Adipose tissue (tissue), 3 donors: Measurements from ENCODE around the gene RFTN1. TPM values are rescaled to one million over a fixed set of nuclear protein-coding genes. Genes with fewer than 3 reads are reported as not detected.

Source experiments
- H3K27ac ChIP-seq: one replicate; pipeline ENCODE4 v1.5.1; 2013; ENCODE audit warnings: low read depth, low read length
- WGBS, 3 donors: extraction: QIAGEN DNeasy Blood & Tissue Kit; methylation state at CpG; one replicate each; pipeline ENCODE4 v1.1.7; 2013; 5-methylcytosine and 5-hydroxymethylcytosine counted together
- polyA plus RNA-seq, 3 donors: library from polyadenylated mRNA; stranded (reverse); fragments of 200-250 nt; gene quantifications; one replicate each; pipeline ENCODE4 v1.2.3, GENCODE V29; 2013
- donor health status: healthy with polysubstance abuse.
- donor health status: Bipolar disorder and iron deficiency.
- donor health status: healthy.

Gene RFTN1
- polyA plus RNA-seq, 3 donors = 5.7 to 46.0 (median 44.4) TPM

- WGBS, 3 donors = 59 to 75% (median 61%) methylated on average over 6 of the region's 6 CpGs
- no peak overlapping the region for H3K27ac ChIP-seq
These were observed 214.6 kb downstream of the RFTN1 start for GRCh38 chr3:16298891-16299290.

- H3K27ac ChIP-seq = no peak overlapping the region
- 62 to 76% (median 72%) methylated on average over 9 of the region's 9 CpGs for WGBS, 3 donors
These were observed 215.3 kb downstream of the RFTN1 start for GRCh38 chr3:16297997-16298885.

- WGBS, 3 donors = 85 to 90% (median 86%) methylated on average over 3 of the region's 3 CpGs
These were observed 218.1 kb downstream of the RFTN1 start for GRCh38 chr3:16295298-16295890.

GRCh38 chr3:16294844-16295243, 218.7 kb downstream of the RFTN1 start:
- 91 to 96% (median 94%) methylated on average over 5 of the region's 5 CpGs for WGBS, 3 donors
- H3K27ac ChIP-seq = no peak overlapping the region

More at GRCh38 chr3:16295298-16295890, 218.1 kb downstream of the RFTN1 start:
- H3K27ac ChIP-seq = no peak overlapping the region

- WGBS, 3 donors = 21 to 64% (median 21%) methylated on average over 2 of the region's 2 CpGs
- H3K27ac ChIP-seq = no peak overlapping the region
These were observed 222.7 kb downstream of the RFTN1 start for GRCh38 chr3:16290827-16291196.

GRCh38 chr3:16290007-16290826, 223.3 kb downstream of the RFTN1 start:
- 48 to 58% (median 55%) methylated on average over 3 of the region's 3 CpGs for WGBS, 3 donors
- no peak overlapping the region for H3K27ac ChIP-seq

- no peak overlapping the region for H3K27ac ChIP-seq
- WGBS, 3 donors = 74 to 90% (median 83%) methylated on average over 2 of the region's 2 CpGs
These were observed 224.2 kb downstream of the RFTN1 start for GRCh38 chr3:16289144-16289889.

- H3K27ac ChIP-seq = no peak overlapping the region
- 72 to 90% (median 84%) methylated on average over 1 of the region's 1 CpG for WGBS, 3 donors
These were observed 224.8 kb downstream of the RFTN1 start for GRCh38 chr3:16288664-16289063.

GRCh38 chr3:16286751-16287543, 226.6 kb downstream of the RFTN1 start:
- WGBS, 3 donors = 42 to 76% (median 53%) methylated on average over 6 of the region's 6 CpGs
- no peak overlapping the region for H3K27ac ChIP-seq

GRCh38 chr3:16286161-16286560, 227.3 kb downstream of the RFTN1 start:
- H3K27ac ChIP-seq = no peak overlapping the region
- 78 to 92% (median 85%) methylated on average over 3 of the region's 3 CpGs for WGBS, 3 donors

GRCh38 chr3:16284633-16285032, 228.9 kb downstream of the RFTN1 start:
- 96 to 99% (median 96%) methylated on average over 1 of the region's 1 CpG for WGBS, 3 donors
- no peak overlapping the region for H3K27ac ChIP-seq

- no peak overlapping the region for H3K27ac ChIP-seq
- 86 to 92% (median 90%) methylated on average over 2 of the region's 2 CpGs for WGBS, 3 donors
These were observed 232.8 kb downstream of the RFTN1 start for GRCh38 chr3:16280671-16281070.

- H3K27ac ChIP-seq = no peak overlapping the region
These were observed 234.3 kb downstream of the RFTN1 start for GRCh38 chr3:16279010-16279801.

GRCh38 chr3:16277471-16277870, 236.0 kb downstream of the RFTN1 start:
- 70 to 87% (median 70%) methylated on average over 3 of the region's 3 CpGs for WGBS, 3 donors
- no peak overlapping the region for H3K27ac ChIP-seq

More at GRCh38 chr3:16279010-16279801, 234.3 kb downstream of the RFTN1 start:
- 74 to 91% (median 75%) methylated on average over 3 of the region's 3 CpGs for WGBS, 3 donors

GRCh38 chr3:16273867-16274266, 239.6 kb downstream of the RFTN1 start:
- no peak overlapping the region for H3K27ac ChIP-seq
- 94 to 98% (median 97%) methylated on average over 2 of the region's 2 CpGs for WGBS, 3 donors

- 72 to 89% (median 77%) methylated on average over 1 of the region's 1 CpG for WGBS, 3 donors
- no peak overlapping the region for H3K27ac ChIP-seq
These were observed 240.9 kb downstream of the RFTN1 start for GRCh38 chr3:16272588-16272987.

- WGBS, 3 donors = 94 to 99% (median 95%) methylated on average over 10 of the region's 10 CpGs
- no peak overlapping the region for H3K27ac ChIP-seq
These were observed 242.6 kb downstream of the RFTN1 start for GRCh38 chr3:16270855-16271254.
